Measurements from ENCODE around the gene NUDT16.
"Not testable (repeated sequence)": the region's sequence is repeated elsewhere in the genome, so short reads cannot be mapped to it uniquely, and the experiment has no call there.

NUDT16 gene

DNA sequence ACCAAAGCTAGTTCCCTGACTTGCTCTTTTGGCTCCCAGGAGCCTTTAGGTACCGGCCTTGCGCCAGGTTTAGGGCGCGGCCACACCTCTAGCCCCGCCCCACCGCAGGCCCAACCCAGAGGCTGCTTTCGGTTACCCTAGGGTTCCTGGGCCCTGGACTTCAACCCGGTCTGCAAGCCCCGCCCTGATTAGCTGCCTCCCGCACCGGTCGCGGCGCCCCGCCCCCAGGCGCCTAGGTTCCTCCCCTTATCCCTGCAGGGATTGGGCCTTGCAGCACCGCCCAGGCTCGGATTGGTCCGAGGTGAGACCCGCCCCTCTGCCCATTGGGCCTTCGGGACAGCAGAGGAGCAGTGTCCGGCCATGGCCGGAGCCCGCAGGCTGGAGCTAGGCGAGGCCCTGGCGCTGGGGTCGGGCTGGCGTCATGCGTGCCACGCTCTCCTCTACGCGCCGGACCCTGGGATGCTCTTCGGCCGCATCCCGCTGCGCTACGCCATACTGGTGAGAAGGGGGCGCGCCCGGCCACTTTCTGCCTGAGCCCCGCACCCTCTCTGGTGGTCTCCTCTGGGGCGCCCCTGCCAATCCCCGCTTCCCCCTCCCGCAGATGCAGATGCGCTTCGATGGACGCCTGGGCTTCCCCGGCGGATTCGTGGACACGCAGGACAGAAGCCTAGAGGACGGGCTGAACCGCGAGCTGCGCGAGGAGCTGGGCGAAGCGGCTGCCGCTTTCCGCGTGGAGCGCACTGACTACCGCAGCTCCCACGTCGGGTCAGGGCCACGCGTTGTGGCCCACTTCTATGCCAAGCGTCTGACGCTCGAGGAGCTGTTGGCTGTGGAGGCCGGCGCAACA, at the start of gene NUDT16:
Gene NUDT16, plus strand, starts transcription at position 330 of the 847 bp plus-strand sequence. Its CDS starts 31 bp downstream, at position 361.
- DNase-seq, result peak; percentile 97

DNA sequence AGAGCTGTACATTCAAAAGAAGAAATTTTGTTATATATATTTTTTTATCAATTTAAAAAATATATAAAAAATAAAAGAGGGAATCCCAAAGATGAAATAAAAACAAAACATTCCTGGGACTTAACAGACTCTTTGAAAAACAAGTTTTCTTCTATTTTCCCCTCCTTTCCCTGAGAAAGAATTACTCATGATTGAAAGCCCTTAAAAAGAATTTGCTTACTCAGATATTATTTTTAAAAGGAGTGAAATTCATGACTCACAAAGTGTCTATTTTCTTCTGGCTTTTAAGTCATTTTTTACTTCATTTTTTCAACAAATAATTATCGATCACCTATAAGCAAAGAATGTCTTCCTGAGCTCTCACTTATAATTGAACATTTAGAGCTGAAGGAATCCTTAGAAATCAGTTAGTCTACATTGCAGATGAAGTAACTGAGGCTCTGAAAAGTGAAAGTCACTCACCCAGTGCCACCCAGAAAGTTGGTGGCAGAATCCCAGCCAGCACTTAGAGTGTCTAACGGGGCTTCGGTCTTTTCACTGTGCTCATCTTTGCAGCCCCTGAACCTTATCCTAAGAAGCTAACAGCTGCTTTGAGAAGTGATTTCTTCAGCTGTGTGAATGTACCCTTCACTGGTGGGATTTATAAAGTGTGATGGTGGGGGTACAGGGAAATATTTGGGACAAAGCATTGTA, 42.5 kb upstream of the NUDT16 start:
- DNase-seq, result no peak

DNA sequence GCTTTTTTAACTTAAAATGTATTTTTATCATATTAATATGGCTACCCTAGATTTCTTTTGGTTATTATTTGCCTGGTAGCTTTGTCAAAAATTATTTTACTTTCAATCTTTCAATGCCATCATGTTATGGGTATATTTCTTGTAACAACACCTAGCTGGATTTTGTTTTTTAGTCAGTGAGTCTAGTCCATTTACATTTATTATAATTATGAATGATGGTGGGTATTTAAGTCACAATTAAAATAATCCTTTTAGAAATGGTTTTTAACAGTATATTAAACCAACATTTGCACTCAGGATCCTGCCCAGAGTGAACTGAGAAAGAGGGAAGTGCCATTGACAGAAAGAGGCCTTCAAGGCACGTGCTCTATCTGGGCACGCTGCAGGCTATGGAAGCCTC, 39.8 kb upstream of the NUDT16 start:
- DNase-seq, result no peak

DNA sequence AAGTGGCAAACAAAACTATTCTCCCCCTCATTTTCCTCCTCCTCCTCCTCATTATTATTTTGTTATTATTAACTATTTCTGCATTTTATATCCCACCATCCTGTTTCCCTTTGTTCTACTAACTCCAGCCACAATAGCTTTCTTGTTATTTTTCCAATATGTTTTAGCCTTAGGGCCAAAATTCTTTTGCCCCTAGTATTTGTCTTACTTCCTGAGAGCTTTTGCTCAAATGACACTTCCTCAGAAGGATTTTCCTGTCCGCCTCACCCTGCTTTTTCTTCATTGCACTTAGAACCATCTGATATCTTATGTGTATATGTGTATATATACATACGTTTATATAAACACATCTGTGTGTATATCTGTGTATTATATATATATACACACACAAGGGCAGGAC, 32.7 kb upstream of the NUDT16 start:
- DNase-seq, result no peak

DNA sequence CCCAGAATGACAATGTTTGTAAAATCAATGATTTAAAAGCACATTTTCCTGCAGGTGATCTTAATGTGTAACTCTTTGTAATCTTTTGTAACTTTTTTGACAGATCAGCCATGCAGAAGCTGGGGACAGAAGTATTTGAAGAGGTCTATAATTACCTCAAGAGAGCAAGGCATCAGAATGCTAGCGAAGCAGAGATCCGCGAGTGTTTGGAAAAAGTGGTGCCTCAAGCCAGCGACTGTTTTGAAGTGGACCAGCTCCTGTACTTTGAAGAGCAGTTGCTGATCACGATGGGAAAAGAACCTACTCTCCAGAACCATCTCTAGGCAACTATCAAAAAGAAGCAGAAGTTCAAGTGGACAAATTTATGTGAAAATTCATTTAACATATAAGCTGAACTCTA, 32.1 kb upstream of the NUDT16 start:
- DNase-seq, result no peak

- DNase-seq, result no peak
Observed at GRCh38 chr3:131349946-131350347, 31.6 kb upstream of the NUDT16 start.

DNA sequence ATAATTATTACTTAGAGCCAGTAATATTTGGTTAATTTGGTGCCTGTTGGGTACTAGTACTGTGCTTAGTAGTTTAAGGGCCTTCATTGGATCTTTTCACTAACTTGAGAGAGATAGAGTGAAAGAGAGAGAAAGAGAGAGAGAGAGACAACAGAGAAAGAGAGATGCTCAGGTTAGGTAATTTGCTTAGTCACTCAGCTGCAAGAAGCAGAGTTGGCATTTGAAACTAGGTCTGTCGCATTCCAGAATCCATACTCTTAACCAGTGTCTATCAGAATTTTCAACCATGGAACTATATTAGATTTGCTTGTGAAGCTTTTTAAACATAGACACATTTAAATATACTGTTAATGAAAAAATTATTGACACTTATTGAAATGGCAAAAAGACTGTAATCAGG, 31.1 kb upstream of the NUDT16 start:
- DNase-seq, result no peak

DNA sequence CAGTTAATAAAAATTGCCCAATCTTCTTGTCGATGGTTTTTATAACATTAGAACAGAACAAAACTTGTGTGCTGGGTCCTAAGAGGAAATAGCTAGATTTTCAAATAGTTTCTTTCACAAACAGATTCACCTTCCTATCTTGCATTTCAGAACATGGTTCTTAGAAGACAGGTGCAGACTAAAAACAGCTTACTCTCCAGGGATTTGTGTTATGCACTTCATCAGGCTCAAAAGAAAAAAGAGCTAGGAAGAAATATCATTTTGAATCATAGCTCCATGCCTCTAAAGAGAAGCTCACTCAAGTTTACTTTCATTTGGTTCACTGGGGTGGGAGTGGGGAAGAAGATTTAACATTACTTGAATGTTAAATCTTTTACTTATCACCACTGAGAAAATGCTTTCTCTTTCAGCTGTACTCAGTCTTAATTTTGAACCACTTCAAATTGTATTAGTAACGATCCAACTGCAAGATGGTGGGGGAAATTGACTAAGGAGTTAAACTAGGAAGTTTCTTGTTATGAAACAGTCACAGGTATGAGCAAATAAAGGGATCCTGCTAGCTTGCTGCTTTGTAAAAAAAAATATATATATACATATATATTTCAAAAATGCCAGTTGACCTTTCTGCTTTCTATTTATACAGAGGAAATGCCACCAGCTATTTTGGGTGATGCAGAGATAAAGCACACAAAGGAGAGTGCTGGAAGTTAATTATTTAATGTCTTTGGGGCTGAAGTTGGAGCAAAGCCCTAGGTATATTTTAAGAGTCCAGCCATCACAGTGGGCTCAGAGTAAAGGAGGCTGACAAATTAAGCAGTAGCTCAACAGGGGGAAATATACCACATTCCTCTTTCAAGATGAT, 28.3 kb upstream of the NUDT16 start:
- DNase-seq, result no peak

DNA sequence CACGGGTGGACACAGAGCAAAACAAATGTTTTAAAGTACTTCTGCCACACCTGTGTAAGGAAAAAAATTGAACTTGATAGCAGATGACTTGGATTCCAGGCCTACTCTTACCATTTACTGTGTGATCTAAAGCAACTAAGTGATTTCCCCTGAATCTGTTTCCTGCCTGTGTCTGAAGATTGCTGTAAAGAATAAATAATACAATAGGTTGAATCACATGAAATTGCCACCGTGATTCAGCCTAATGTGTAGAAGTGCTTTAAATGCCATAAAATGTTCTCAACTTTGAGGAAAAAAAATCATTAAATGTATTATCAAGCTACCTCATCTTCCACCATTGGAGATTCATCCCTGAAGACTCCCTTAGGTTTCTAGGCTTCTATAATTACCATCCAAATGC, 27.6 kb upstream of the NUDT16 start:
- DNase-seq, result no peak

GRCh38 chr3:131356006-131356595, 25.5 kb upstream of the NUDT16 start:
- DNase-seq, result no peak

- no peak for DNase-seq
Observed at GRCh38 chr3:131357275-131357674, 24.3 kb upstream of the NUDT16 start.

GRCh38 chr3:131360191-131360755, 21.3 kb upstream of the NUDT16 start:
- no peak for DNase-seq

DNA sequence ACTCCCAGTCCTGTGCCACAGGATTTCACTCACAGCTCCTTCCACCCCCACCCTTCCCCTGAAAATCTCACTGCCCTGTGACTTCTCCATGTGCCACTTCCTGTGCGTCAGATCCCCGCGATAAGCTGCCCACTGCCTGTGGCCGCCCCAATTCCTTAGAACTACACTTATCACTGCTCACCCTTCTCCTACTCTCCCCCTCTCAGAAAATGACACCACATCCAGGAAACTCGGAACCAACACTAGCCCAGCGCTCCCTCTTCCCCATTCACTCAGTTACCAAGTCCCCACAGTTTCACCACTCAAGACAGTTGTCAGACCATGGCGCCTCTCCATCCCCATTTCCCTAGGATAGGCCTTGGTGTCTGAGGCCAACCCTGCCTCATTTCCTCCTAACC, 20.5 kb upstream of the NUDT16 start:
- not testable (repeated sequence) for DNase-seq

GRCh38 chr3:131361464-131362421, 19.8 kb upstream of the NUDT16 start:
- peak; percentile 61 for DNase-seq

- no peak for DNase-seq
Observed at GRCh38 chr3:131363275-131363674, 18.3 kb upstream of the NUDT16 start.

- DNase-seq, result no peak
Observed at GRCh38 chr3:131370935-131371687, 10.5 kb upstream of the NUDT16 start.

DNA sequence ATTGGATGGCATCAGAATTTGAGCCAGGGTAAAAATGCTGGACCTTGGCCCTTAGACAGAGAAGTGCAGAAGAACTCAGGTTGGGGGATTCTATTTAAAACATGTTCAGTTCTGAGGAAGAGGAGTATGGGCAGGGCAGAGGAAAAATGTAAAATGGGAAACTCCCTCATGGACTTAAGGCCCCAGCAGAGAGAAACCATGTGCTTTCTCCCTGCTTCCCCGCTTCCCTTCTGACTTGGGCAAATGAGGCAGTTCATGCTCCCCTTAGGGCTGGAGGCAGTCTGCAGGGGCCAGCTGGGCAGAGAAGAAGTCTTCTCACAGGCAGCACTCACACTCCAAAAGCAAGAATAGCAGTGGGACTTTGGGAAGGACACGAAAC, 9.9 kb upstream of the NUDT16 start:
- no peak for DNase-seq

DNA sequence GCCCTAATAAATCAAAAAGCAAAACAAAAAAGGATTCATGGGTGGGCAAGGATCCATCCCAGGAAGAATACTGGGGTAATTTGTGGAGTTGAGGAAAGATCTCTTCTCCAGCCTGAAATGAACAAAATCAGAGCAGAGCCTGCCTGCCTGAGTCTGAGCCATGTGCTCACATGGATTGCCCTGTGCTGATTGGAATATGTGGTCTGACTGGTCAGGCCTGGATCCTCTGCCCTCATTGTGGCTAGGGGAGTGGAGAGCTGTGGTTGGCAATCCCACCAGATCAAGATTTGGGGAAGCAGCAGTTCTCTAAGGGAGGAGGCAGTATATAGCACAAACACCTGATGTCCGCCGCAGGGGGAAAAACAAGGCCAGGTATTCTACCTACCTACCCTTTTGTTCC, 6.8 kb upstream of the NUDT16 start:
- no peak for DNase-seq

GRCh38 chr3:131380821-131381444, 641 bp upstream of the NUDT16 start:
- DNase-seq, result not testable (repeated sequence)

Data from activated CD8-positive, alpha-beta memory T cell treated with anti-CD3 and anti-CD28 coated beads, Interleukin-2, amount 50 U/mL, for 48 hours (primary cell).